CD4-positive, alpha-beta T cell treated with Interleukin-15 for 1 hour (primary cell): ENCODE results near the gene TSEN15.
"Not testable (repeated sequence)": the region's sequence is repeated elsewhere in the genome, so short reads cannot be mapped to it uniquely, and the experiment has no call there.

Experiments used
- DNase-seq: peaks from one replicate; pipeline ENCODE4 v3.0.0-alpha.2; 2020

TSEN15 gene

DNA sequence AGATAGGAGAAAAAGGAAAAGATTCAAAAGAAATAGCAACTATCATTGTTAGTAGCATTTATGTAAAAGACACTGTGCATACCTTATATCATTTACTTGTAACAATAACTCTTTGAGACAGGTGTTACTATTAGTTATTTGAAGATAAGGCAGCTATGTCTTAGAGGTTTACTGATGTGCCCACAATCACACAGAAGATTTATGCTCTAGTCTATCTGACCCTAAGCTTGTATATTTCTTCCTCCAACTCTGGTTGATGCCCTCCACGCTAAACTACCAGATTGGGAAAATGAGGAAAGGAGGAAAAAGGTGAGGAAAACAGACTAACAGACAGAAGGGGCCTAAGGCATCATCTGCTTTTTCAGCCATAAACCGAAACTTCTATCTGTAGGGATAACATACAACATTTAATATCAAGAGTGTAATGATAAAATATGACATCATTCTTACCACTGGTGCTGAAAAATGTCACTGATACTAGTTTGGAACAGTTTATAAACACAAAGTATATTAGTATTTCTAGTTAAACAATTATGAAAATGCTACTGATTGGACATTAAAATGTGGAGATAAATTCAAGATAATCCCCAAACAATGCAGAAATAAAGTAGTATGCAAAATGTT lies 19.1 kb upstream of the TSEN15 start:
- no peak for DNase-seq

DNA sequence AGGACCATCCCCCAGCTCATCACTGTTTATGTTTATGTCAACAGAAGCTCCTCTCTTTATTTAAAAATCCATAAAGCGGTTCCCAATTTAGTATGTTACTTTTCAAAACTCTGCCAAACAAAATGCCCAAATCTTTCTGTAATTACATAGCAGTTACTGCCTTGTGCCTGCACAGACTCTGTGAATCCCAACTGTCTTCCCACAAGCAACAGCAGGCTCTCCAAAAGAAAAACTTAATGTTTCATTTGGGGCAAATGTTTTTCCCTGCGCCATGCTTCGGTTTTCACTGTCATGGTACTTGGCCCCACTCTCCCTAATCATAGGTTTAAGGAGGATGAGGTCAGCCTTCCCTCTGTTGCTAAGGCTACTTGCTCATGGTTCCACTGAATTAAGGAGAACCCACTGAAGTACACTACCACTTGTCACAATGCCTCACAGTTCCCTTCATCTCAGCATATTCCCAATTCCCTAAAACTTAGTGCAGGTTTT lies 18.6 kb upstream of the TSEN15 start:
- no peak for DNase-seq

DNA sequence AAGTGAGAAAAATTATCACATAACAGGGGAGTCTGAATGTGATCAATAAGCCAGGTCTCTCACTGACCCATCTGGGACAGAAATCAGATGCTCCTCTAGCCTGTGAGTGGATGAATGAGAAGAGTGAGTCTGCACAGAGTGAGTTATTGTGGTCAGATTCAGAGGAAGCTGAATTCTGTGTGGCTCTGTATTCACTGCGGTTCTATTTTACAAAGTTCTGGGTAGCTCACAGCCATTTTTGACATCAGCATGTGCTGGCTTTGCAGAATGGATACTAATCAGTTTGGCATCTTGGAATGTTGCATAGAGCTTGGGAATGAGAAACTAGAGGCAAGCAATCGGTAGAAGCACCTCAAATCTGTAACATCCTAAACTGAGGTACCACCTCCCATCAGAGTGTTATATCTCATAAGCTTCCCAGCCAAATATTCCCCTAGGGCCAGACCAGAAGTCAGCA lies 17.8 kb upstream of the TSEN15 start:
- DNase-seq, result no peak

DNA sequence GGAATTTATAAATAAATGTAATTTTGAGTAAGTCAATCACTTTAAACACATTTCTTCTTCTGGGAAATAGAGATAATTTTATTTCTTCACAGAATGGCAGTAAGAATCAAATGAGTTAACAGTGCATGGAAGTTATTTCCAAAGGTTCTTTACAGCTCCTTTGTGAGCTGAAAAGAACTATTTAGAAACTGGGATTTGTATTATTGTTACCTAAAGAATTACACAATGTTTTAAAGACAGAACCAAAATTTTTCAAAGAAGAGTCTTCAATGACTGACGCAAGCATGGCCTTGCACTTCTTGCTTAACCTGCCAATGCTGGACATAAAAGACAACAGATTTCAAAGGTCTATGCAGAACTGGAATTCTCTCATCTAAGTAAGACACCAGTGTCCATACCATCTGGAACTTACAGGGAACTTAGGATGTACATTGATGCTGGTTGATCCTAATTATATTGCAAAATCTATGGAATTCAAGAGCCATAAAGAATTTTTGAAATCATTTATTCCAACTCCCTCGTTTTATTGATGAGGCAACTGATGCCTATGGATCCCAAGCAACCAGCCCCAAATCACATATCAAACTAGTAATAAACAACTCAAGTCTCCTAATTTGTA lies 16.7 kb upstream of the TSEN15 start:
- DNase-seq, result no peak

DNA sequence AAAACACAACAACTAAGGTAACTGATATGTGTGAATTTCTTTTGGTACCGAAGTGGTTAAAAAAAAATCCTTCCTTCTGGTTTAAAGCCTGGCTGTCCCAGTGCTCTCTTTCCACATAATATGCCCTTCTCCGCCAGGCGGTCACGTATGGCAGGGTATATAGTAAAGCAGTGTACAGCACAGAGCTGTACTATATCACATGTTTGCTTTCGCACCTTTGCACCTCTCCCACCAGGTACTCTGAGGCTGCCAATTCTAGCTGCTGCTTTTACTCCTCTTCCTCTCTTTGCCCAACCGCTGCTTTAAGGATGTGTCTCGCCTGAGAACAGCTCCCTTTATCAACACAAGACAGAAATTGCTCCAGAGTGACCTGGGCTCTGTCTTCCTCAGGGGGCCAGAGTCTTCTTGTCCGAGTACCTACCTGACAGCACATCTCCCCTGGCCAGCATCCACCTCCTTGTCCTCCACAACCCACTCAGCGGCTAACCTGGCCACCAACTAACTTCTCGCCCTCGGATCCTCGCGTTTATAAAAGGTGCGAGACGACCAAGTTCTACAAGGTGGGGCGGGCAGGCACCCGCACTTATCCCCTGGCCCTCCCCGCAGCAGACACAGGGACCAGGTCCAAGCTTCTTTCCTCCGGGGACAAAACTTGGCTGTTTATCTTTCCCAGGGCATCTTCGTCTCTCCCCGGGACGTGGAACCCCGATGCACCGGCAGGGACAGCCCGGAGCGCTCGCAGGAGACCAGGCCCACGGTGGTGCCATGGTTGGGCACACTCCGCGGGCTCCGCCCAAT lies 15.6 kb upstream of the TSEN15 start:
- DNase-seq, result no peak

DNA sequence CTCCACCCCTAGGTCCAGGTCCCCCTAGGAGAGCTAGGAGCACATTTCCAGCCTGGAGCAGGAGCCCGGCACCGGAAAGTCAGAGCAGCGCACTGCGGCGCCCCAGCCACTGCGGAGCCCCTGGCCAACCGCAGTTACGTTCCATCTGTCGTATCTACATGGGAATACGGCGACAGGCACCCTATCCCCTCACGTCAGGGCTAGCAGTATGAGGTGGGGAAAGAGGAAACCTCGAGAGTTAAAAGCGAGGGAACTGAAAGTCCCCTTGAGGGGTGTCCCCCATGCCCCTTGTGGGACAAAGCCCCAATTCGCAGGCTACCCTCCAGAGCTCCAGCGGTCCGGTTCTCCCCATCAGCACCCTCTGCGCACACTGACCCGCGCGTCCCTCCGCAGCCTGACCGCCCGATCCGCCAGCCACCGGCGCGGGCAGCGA lies 15.0 kb upstream of the TSEN15 start:
- DNase-seq, result no peak

DNA sequence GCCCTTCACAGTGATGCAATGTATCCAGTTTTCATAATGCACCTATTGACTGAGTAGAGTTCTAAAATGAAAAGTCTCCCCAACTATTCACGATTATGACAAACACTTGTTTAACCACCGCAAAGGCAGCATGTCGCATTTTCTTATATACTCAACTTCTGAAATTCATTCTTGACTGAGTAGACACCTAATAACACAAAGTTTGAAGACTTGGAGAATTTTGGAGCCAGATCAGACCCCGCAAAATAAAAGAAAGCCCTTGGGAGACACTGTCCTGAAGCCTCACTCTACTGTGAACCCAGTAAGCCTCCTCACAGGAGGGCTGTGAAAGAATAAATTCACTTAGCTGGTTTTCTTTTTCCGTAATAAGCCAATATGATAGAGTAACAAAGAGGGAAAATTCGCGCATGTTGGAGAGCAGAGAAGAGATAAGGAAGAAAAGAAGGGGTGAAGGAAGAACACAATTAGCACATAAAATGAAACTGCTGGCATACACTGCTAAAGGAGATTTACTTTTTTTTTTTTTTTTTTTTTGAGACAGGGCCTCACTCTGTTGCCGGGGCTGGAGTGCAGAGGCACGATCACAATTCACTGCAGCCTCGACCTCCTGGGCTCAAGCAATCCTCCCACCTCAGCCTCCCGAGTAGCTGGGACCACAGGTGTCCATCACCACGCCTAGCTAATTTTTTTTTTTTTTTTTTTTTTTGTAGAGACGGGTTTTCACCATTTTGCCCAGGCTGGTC lies 13.5 kb upstream of the TSEN15 start:
- no peak for DNase-seq

DNA sequence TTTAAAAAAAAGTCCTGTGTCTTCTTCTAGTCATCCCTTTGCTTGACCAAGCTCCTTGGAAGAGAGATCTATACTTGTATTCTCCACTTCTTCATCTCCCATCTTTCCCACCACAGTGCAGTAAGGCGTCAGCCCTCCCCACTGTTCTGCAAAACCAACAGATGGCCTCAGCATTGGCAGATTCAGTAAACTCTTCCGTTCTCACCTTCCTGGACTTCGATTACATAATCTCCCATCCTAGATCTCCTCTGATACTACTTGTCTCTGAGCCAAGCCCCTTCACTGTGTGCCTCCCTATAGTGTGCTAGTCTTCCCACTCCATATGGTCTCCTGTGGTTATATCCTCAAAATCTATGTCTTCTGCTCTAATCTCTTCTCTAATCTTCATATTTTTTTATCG lies 12.4 kb upstream of the TSEN15 start:
- DNase-seq, result no peak

DNA sequence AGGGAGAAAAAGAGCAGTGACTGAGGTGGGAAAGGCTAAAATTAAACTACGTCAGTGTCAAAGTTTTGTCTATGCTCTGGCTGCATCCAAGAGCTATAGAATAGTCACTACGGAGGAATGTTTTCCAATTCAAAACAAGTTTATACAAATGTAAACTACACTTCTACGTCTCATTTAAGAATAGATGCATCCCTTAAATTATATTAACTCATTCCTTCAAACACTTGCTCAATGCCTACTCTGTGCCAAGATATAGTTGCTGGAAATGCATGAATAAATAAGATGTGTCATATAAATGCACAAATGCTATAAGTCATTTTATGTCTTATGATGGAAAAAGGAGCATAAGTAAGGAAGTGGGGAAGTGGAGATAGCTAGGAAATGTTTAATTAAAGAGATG lies 9.8 kb upstream of the TSEN15 start:
- DNase-seq, result no peak

DNA sequence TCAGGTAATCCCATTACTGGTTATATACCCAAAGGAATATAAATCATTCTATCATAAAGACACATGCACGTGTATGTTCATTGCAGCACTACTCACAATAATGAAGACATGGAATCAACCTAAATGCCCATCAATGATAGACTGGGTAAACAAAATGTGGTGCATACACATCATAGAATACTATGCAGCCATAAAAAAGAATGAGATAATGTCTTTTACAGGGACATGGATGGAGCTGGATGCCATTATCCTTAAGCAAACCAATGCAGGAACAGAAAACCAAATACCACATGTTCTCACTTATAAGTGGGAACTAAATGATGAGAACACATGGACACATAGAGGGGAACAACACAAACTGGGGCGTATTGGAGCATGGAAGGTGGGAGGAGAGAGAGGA lies 8.2 kb upstream of the TSEN15 start:
- DNase-seq, result not testable (repeated sequence)

DNA sequence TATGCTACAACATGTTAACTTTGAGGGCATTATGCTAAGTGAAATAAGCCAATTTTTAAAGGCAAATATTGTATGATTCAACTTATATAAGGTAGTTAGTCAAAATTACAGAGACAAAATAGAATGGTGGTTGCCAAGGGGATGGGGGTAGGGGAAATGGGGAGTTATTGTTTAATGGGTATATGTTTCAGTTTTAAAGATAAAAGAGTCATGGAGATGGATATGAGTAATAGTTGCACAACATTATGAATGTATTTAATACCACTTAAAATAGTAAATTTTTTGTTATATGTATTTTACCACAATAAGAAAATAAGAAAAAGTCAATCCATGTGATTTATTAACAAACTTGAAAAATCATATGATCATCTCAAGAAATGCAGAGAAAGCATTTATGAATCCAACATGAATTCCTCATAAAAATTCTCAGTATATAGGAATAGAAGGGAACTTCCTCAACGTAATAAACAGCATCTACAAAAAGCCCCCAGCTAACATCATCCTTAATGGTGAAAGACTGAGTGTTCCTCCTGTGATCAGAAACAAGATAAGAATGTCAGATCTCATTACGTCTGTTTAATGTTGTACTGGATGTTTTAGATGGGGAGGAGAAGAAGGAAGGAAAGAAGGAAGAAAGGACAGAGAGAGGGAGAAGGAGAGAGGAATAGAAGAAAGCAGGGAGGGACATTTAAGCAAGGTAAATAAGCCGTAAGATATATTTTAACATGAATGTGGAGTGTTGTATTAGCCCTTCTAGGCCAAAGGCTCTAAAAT lies 6.7 kb upstream of the TSEN15 start:
- no peak for DNase-seq

DNA sequence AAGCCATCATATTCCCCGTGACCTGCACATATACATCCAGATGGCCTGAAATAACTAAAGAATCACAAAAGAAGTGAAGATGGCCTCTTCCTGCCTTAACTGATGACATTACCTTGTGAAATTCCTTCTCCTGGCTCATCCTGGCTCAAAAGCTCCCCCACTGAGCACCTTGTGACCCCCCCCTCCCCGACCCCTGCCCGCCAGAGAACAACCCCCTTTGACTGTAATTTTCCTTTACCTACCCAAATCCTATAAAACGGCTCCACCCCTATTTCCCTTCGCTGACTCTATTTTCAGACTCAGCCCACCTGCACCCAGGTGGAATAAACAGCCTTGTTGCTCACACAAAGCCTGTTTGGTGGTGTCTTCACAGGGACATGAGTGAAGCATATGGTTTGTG lies 4.0 kb upstream of the TSEN15 start:
- not testable (repeated sequence) for DNase-seq

DNA sequence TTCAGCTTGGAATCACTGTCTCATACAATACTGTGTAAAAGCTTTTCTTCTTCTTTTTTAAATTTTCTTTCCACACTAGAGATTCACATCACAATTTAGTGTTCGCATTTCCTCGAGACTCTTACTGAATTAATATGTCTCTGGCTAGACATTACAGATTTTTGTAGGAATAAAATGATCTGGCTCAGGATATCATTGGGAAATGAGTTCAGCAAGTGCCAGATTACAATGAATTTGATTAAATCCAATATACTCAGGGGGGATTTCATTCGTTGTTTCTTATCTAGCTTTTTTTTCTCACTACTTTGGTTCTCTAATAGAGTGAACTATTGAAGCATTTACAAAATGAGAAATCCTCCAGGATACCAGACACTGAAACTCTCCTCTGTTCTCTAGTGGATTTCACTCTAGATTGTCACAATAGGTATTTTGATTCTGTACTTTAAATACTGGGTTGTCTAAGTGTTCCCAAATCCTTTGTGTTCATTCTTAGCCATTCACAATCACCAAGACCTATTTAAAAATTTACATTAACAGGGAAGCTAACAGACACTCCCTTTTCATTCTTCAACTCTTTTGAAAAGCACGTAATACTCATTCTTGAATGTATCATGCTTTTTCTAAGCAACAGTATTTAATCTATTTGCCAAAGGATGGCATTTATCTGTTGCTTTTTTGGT lies 2.8 kb upstream of the TSEN15 start:
- DNase-seq, result no peak

DNA sequence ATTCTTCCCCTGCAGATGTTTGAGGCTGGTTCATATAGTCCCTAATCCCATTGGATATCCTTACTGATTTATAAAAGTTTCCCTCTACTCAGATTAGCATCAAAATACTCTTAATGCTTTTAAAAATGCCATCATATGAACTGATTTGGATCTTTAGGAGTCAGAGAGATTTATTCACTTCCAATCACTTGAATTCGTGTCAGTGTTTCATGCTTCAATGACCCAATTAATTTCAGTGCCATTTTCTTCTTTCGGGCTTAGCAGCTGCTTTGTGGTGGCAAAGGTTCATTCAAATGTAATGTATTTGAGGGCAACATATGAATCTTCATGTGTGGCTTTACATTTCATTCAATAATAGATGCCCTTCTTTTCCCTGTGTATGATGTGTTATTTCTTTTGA lies 2.2 kb upstream of the TSEN15 start:
- DNase-seq, result no peak

DNA sequence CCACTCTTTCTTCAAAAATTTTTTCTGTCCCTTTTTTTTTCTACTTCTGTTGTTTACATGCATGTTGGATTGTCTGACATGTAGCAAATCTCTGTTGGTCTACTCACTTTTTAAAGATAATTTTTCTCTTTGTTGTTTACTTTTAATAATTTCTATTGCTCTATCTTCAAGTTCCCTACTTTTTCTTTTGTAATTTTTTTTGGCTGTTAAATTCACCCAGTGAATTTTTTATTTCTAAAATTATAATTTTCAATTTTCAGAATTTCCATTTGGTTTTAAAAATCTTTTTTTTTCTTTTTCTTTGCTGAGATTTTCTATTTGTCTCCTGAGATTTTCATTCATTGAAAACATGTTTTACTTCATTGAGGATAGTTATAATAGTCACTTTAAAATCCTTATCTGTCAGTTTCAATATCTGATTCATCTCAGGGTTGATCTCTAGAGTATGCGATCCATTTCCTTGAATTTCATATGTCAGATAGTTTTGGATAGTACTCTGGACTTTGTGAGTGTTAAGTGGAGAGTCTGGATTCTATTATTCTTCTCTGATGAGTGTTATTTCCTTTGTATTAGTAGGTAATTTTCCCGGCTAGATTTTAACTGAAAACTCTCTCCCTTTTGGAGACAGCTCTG lies 1.6 kb upstream of the TSEN15 start:
- DNase-seq, result no peak

DNA sequence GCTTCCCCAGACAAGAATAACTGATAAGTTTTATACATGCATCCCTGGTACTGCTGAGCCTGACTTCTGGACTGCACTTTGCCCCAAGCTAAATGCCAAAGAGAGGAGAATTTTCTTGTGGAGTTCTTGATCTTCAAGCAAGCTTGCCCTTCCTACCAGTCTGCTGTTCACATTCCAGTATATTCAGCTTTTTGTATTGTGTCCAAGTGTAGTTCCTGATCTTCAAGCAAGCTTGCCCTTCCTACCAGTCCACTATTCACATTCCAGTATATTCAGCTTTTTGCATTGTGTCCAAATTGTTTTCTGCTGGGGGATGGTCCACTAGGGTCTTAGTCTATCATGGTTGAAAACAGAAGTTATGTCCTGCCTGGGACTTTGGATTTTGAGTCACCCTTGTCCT lies 894 bp upstream of the TSEN15 start:
- DNase-seq, result no peak

DNA sequence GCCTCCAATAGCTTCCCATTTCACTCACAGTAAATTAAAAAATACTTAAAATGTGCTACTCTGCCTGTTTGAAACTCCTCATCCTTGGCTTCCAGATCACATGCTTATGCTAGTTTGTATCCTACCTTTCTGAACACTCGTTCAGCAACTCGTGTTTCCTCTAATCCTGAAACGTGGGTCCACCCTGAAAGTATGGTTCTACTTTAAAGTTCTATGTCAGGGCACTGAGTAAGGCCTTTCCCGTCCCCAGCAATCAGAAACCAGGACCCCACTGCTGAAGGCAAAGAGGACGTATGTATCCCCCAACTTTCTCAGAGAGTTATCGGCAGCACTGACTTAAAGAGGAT lies 419 bp upstream of the TSEN15 start:
- no peak for DNase-seq

DNA sequence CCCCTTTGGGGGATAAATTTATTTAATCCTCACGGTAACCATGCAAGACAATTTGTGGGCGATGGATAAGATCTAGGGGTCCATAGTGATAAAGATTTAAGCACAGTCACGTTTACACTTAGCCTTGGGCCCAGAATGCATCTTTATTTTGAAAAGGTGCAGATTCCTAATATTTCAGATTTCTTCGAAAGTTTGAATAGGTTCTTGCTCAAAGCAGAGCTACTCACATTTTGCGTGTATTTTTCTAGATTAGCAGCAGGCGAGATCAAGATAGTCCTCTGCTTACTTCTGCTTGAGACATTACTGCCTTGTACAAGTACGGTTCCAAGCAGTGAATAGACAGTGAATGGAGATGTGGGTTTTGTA lies 647 bp downstream of the TSEN15 start:
- no peak for DNase-seq

DNA sequence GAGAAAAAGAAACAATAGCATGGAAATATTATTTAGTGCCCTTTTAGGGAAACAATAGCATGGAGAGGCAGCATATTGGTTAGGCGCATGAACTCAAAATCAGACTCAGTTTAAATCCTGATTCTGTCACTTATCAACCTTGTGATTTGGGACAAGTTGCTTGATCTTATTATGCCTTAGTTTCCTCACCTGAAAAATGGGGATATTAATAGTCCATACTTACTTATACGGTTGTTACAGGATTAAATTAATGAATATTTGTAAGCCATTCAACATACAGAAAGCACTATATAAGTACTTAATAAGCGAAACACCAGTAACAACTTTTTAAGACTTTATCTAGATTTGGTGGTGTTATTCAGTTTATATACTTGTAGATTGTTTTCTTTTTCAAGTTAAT lies 1.2 kb downstream of the TSEN15 start:
- DNase-seq, result no peak

DNA sequence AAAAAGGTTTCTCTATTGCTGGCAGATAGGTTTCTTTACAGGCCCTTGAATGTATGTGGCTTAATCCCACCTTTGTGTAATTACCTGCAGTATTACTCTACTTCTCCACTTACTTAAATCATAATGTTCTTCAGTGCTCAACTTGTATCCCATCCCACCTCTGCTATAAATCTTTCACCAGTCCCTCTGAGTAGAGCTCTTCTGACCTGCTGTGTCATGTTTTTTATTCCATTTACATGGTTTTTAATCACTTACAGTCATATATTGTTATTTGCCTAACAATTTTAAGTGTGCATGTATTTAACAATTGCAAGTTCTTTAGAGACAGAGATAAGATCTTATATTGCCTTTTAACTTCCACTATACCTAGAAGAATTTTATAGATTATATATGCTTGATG lies 2.4 kb downstream of the TSEN15 start:
- no peak for DNase-seq

DNA sequence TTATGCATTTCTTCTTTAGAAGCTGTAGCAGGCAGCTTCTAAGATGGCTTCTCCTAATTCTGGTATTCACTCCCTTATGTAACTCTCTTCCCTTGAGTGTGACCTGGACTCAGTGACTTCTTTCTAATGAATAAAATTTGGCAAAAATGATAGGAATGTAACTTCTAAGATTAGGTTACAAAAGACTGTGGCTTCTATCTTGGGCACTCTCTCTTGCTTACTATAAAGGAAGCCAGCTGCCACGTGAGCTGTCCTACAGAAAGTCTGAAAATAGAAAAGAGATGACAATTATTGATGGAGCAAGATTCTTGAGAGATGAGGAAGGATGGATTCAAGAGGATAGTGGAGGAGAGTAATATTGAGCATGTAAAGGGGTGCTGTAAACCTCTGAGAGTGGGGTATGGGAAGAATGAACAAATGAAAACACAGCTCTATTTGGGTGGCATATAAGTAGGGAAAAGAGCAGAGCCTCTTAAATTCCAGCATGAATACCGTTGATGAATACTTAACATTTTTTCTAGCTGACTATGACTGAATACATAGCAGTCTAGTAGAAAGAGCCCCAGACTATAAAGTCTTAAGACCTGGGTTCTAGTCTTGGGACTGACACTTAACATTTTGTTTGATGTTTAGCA lies 5.5 kb downstream of the TSEN15 start:
- no peak for DNase-seq
